Neuronal stem cell (in vitro differentiated cells): ENCODE measurements around the gene KIF5B.

ENCODE experiments used
- DNase-seq: peaks from one replicate; pipeline ENCODE4 v3.0.0-alpha.2; 2013; ENCODE audit warnings: low spot score
- H2AFZ ChIP-seq: one replicate; pipeline ENCODE4 v1.6.1; 2013; ENCODE audit warnings: mild to moderate bottlenecking, low read length, inconsistent platforms
- H2AK5ac ChIP-seq: 2 replicates; pipeline ENCODE4 v1.6.1; 2013; ENCODE audit warnings: low read depth, mild to moderate bottlenecking, inconsistent platforms, low read length, moderate library complexity, mixed read lengths
- H2BK120ac ChIP-seq: 2 replicates; pipeline ENCODE4 v1.6.1; 2013; ENCODE audit warnings: low read depth, mild to moderate bottlenecking, inconsistent platforms, low read length, moderate library complexity, mixed read lengths
- H2BK12ac ChIP-seq: one replicate; pipeline ENCODE4 v1.6.1; 2013; ENCODE audit warnings: low read length, inconsistent platforms
- H2BK15ac ChIP-seq: 2 replicates; pipeline ENCODE4 v1.6.1; 2013; ENCODE audit warnings: mild to moderate bottlenecking, low read length, inconsistent platforms, mixed read lengths
- H2BK5ac ChIP-seq: one replicate; pipeline ENCODE4 v1.6.1; 2013; ENCODE audit warnings: inconsistent platforms, mild to moderate bottlenecking, low read length, moderate library complexity
- H3K14ac ChIP-seq: one replicate; pipeline ENCODE4 v1.6.1; 2013; ENCODE audit warnings: low read length, inconsistent platforms
- H3K18ac ChIP-seq: 2 replicates; pipeline ENCODE4 v1.6.1; 2013; ENCODE audit warnings: low read length, inconsistent platforms
- H3K23ac ChIP-seq: 2 replicates; pipeline ENCODE4 v1.6.1; 2013; ENCODE audit warnings: low read depth, mild to moderate bottlenecking, mixed read lengths, low read length, inconsistent platforms; ENCODE audit not compliant: poor library complexity
- H3K27ac ChIP-seq: replicated peaks from 3 replicates; pipeline ENCODE4 v1.5.1; 2013; ENCODE audit warnings: low read length, inconsistent platforms
- H3K27me3 ChIP-seq, 3 experiments: 2 replicates each; pipeline ENCODE4 v1.6.1; 2013; ENCODE audit warnings: low read length in 3 of 3, mild to moderate bottlenecking in 2 of 3, inconsistent platforms in 1 of 3, low read depth in 1 of 3, mixed read lengths in 1 of 3, moderate library complexity in 1 of 3; ENCODE audit not compliant: control insufficient read depth in 3 of 3, insufficient read depth in 3 of 3
- H3K36me3 ChIP-seq, 2 donors: replicated peaks in 1 of 2; 2 replicates each; pipeline ENCODE4 v1.6.1; 2013; ENCODE audit warnings: low read length in 2 of 2; ENCODE audit not compliant: control insufficient read depth in 2 of 2, insufficient read depth in 2 of 2
- H3K4ac ChIP-seq: 2 replicates; pipeline ENCODE4 v1.6.1; 2013; ENCODE audit warnings: inconsistent platforms, mild to moderate bottlenecking, low read length, moderate library complexity
- H3K4me1 ChIP-seq, 2 donors: 1 replicate in 1 of 2; 2 replicates in 1 of 2; pipeline ENCODE4 v1.6.1; 2013; ENCODE audit warnings: low read length in 2 of 2, low read depth in 1 of 2; ENCODE audit not compliant: control insufficient read depth in 2 of 2, insufficient read depth in 1 of 2
- H3K4me2 ChIP-seq: one replicate; pipeline ENCODE4 v1.6.1; 2013; ENCODE audit warnings: mild to moderate bottlenecking, low read length, inconsistent platforms; ENCODE audit not compliant: insufficient read depth, poor library complexity, severe bottlenecking
- H3K4me3 ChIP-seq, 2 donors: 2 replicates each; pipeline ENCODE4 v1.5.1; 2013; ENCODE audit warnings: low read length in 2 of 2, mild to moderate bottlenecking in 2 of 2, inconsistent platforms in 1 of 2, moderate library complexity in 1 of 2
- H3K79me1 ChIP-seq: one replicate; pipeline ENCODE4 v1.6.1; 2013; ENCODE audit warnings: low read depth, mild to moderate bottlenecking, inconsistent platforms, low read length, moderate library complexity
- H3K9ac ChIP-seq: one replicate; pipeline ENCODE4 v1.6.1; 2013; ENCODE audit warnings: mild to moderate bottlenecking, low read depth, low read length, inconsistent platforms; ENCODE audit not compliant: poor library complexity
- H3K9me3 ChIP-seq, 2 donors: replicated peaks in 1 of 2; 2 replicates each; pipeline versions ENCODE3 to v1.6.1; 2013; ENCODE audit warnings: low read length in 2 of 2, mild to moderate bottlenecking in 2 of 2, inconsistent platforms in 1 of 2, low read depth in 1 of 2, mixed read lengths in 1 of 2, moderate library complexity in 1 of 2; ENCODE audit not compliant: control insufficient read depth in 2 of 2, insufficient read depth in 1 of 2
- H4K8ac ChIP-seq: one replicate; pipeline ENCODE4 v1.6.1; 2013; ENCODE audit warnings: low read depth, mild to moderate bottlenecking, inconsistent platforms, low read length, moderate library complexity
- H4K91ac ChIP-seq: one replicate; pipeline ENCODE4 v1.6.1; 2013; ENCODE audit warnings: low read length, low read depth, mild to moderate bottlenecking, inconsistent platforms; ENCODE audit not compliant: poor library complexity
- WGBS, 2 donors: extraction: QIAGEN DNeasy Blood & Tissue Kit; methylation state at CpG; one replicate each; pipeline ENCODE4 v1.1.7; 2013; ENCODE audit warnings: missing lambda C conversion rate in 2 of 2, mixed read lengths in 1 of 2; ENCODE audit not compliant: insufficient read length in 2 of 2, insufficient replicate concordance in 1 of 2; ENCODE audit errors: extremely low coverage in 2 of 2; 5-methylcytosine and 5-hydroxymethylcytosine counted together

KIF5B gene

GRCh38 chr10:32049113-32049512 lies 7.1 kb downstream of the KIF5B start:
- Histone ChIP-seq H2BK5ac (no peak overlapping the region), H3K14ac (no peak overlapping the region), H3K18ac (no peak overlapping the region), H3K9me3 (no peaks in the 10 kb centered on the region), H3K4me2 (no peak overlapping the region), H3K4me1 (peaks cover 4 to 6% of the 10 kb centered on the region in 2 donors), H3K9ac (no peak overlapping the region), H3K79me1 (no peaks in the 10 kb centered on the region), H3K4me3 (no peak overlapping the region), H2BK120ac (no peak overlapping the region), H3K4ac (no peak overlapping the region), H4K8ac (no peak overlapping the region), H2AFZ (no peak overlapping the region), H4K91ac (no peak overlapping the region), H3K27ac (no peak overlapping the region), H2BK12ac (no peak overlapping the region), H3K36me3 (peaks cover 5 to 70% of the 10 kb centered on the region in 2 donors), H2BK15ac (no peak overlapping the region), H3K27me3 (no peaks in the 10 kb centered on the region), H3K23ac (no peak overlapping the region), H2AK5ac (no peak overlapping the region)
- no peak for DNase-seq
- no CpG with 5 or more reads among the region's 4 CpGs for WGBS, 2 donors

- H3K14ac ChIP-seq = no peak overlapping the region
- H3K9me3 ChIP-seq = no peaks in the 10 kb centered on the region
- no peak overlapping the region for H2AK5ac ChIP-seq
- DNase-seq = no peak
- no peak overlapping the region for H3K23ac ChIP-seq
- H2BK120ac ChIP-seq = no peak overlapping the region
- H3K79me1 ChIP-seq = no peaks in the 10 kb centered on the region
- H4K8ac ChIP-seq = no peak overlapping the region
- no peak overlapping the region for H2AFZ ChIP-seq
- no peak overlapping the region for H4K91ac ChIP-seq
- no peaks in the 10 kb centered on the region for H3K27me3 ChIP-seq
- H3K36me3 ChIP-seq = peaks cover 8 to 78% of the 10 kb centered on the region in 2 donors
- H3K4ac ChIP-seq = no peak overlapping the region
- peaks cover 4 to 6% of the 10 kb centered on the region in 2 donors for H3K4me1 ChIP-seq
- no peak overlapping the region for H3K4me2 ChIP-seq
- no peak overlapping the region for H3K27ac ChIP-seq
- no CpG with 5 or more reads among the region's 1 CpG for WGBS, 2 donors
- H2BK5ac ChIP-seq = no peak overlapping the region
- H3K18ac ChIP-seq = no peak overlapping the region
- no peak overlapping the region for H3K4me3 ChIP-seq
- H2BK12ac ChIP-seq = no peak overlapping the region
- H2BK15ac ChIP-seq = no peak overlapping the region
- no peak overlapping the region for H3K9ac ChIP-seq
Measured at GRCh38 chr10:32048282-32048681, 7.9 kb downstream of the KIF5B start.

GRCh38 chr10:32047881-32048280 lies 8.3 kb downstream of the KIF5B start:
- H3K36me3 ChIP-seq = peaks cover 10 to 81% of the 10 kb centered on the region in 2 donors
- no peak overlapping the region for H2BK15ac ChIP-seq
- no peak overlapping the region for H3K4me3 ChIP-seq
- no peak overlapping the region for H2AFZ ChIP-seq
- H3K4ac ChIP-seq = no peak overlapping the region
- H3K4me1 ChIP-seq = peaks cover 4 to 6% of the 10 kb centered on the region in 2 donors
- H3K27ac ChIP-seq = no peak overlapping the region
- no peak overlapping the region for H2BK120ac ChIP-seq
- no peaks in the 10 kb centered on the region for H3K79me1 ChIP-seq
- no peak overlapping the region for H2AK5ac ChIP-seq
- H3K4me2 ChIP-seq = no peak overlapping the region
- H4K91ac ChIP-seq = no peak overlapping the region
- no peak overlapping the region for H3K9ac ChIP-seq
- H3K9me3 ChIP-seq = no peaks in the 10 kb centered on the region
- no peak overlapping the region for H3K18ac ChIP-seq
- no peak for DNase-seq
- H4K8ac ChIP-seq = no peak overlapping the region
- no peak overlapping the region for H2BK5ac ChIP-seq
- no peak overlapping the region for H3K23ac ChIP-seq
- H3K27me3 ChIP-seq = no peaks in the 10 kb centered on the region
- H3K14ac ChIP-seq = no peak overlapping the region
- H2BK12ac ChIP-seq = no peak overlapping the region

GRCh38 chr10:32046151-32046550 lies 10.1 kb downstream of the KIF5B start:
- no peak for DNase-seq

More at GRCh38 chr10:32046151-32046550, 10.1 kb downstream of the KIF5B start:
- peaks cover 3% of the 10 kb centered on the region for H3K79me1 ChIP-seq
- peaks cover 2 to 3% of the 10 kb centered on the region in 2 donors for H3K4me1 ChIP-seq
- H2BK120ac ChIP-seq = no peak overlapping the region
- H3K27ac ChIP-seq = no peak overlapping the region
- no peak overlapping the region for H4K8ac ChIP-seq
- no peak overlapping the region for H2AK5ac ChIP-seq
- no peak overlapping the region for H3K4me3 ChIP-seq
- peaks cover 10 to 89% of the 10 kb centered on the region in 2 donors for H3K36me3 ChIP-seq
- no peak overlapping the region for H3K23ac ChIP-seq
- H3K4ac ChIP-seq = no peak overlapping the region
- H3K18ac ChIP-seq = no peak overlapping the region
- WGBS, 2 donors = no CpG with 5 or more reads among the region's 3 CpGs
- no peaks in the 10 kb centered on the region for H3K27me3 ChIP-seq
- no peak overlapping the region for H2BK15ac ChIP-seq
- no peak overlapping the region for H3K4me2 ChIP-seq
- no peak overlapping the region for H3K14ac ChIP-seq
- no peak overlapping the region for H2BK12ac ChIP-seq
- no peak overlapping the region for H4K91ac ChIP-seq
- H3K9me3 ChIP-seq = no peaks in the 10 kb centered on the region
- H2AFZ ChIP-seq = no peak overlapping the region
- no peak overlapping the region for H2BK5ac ChIP-seq
- no peak overlapping the region for H3K9ac ChIP-seq
